Endodermal cell (in vitro differentiated cells): ENCODE results near the gene OR52A1. TPM values are rescaled to one million over a fixed set of nuclear protein-coding genes. Genes with fewer than 3 reads are reported as not detected.

Experiments
- DNase-seq: peaks from one replicate; pipeline ENCODE4 v3.0.0-alpha.2; 2017
- H3K27ac ChIP-seq: 2 replicates; pipeline ENCODE4 v1.5.1; 2013; ENCODE audit warnings: mild to moderate bottlenecking, low read depth, low read length, moderate library complexity
- H3K27me3 ChIP-seq: 2 replicates; pipeline ENCODE4 v1.6.1; 2013; ENCODE audit warnings: mild to moderate bottlenecking, low read length, moderate library complexity; ENCODE audit not compliant: insufficient read depth, control insufficient read depth, poor library complexity, severe bottlenecking
- H3K36me3 ChIP-seq: 2 replicates; pipeline ENCODE4 v1.7.0; 2013; ENCODE audit warnings: mild to moderate bottlenecking, low read length, moderate library complexity; ENCODE audit not compliant: control insufficient read depth, insufficient read depth
- H3K4me1 ChIP-seq: one replicate; pipeline ENCODE4 v1.7.0; 2013; ENCODE audit warnings: low read length; ENCODE audit not compliant: control insufficient read depth, insufficient read depth
- H3K4me3 ChIP-seq: 2 replicates; pipeline ENCODE4 v1.5.1; 2013; ENCODE audit warnings: mild to moderate bottlenecking, low read length, moderate library complexity
- H3K9ac ChIP-seq: 2 replicates; pipeline ENCODE4 v1.6.1; 2013; ENCODE audit warnings: mild to moderate bottlenecking, low read length, moderate library complexity; ENCODE audit not compliant: poor library complexity, severe bottlenecking; ENCODE audit errors: extremely low read depth
- H3K9me3 ChIP-seq: 2 replicates; pipeline ENCODE4 v1.6.1; 2013; ENCODE audit warnings: mild to moderate bottlenecking, low read length, moderate library complexity; ENCODE audit not compliant: control insufficient read depth
- H3K27ac Mint-ChIP-seq: 2 replicates; pipeline ENCODE4 v1.8.0; 2020; ENCODE audit warnings: mixed read lengths
- H3K27me3 Mint-ChIP-seq: 2 replicates; pipeline ENCODE4 v1.8.0; 2021; ENCODE audit warnings: mild to moderate bottlenecking, mixed read lengths; ENCODE audit not compliant: insufficient read depth
- H3K36me3 Mint-ChIP-seq: 2 replicates; pipeline ENCODE4 v1.8.0; 2020; ENCODE audit warnings: low read depth, mixed read lengths
- H3K4me1 Mint-ChIP-seq: 2 replicates; pipeline ENCODE4 v1.8.0; 2020; ENCODE audit warnings: mixed read lengths
- H3K4me3 Mint-ChIP-seq: 2 replicates; pipeline ENCODE4 v1.8.0; 2020; ENCODE audit warnings: mild to moderate bottlenecking, moderate library complexity, mixed read lengths
- H3K9me3 Mint-ChIP-seq: 2 replicates; pipeline ENCODE4 v1.8.0; 2020; ENCODE audit warnings: mild to moderate bottlenecking, mixed read lengths
- WGBS, 2 experiments: methylation state at CpG; one replicate each; pipeline versions ENCODE4 v1.1.5 to v1.1.7; 2013; ENCODE audit warnings: missing lambda C conversion rate in 2 of 2, mixed read lengths in 1 of 2; ENCODE audit not compliant: insufficient coverage in 1 of 2, insufficient read length in 1 of 2; 5-methylcytosine and 5-hydroxymethylcytosine counted together
- total RNA-seq, 2 donors: library from RNA; stranded (reverse); fragmentation: NEBNext Ultra II Directional in 1 of 2; extraction: Animal tissue kit (Norgen Biotek cat#: 25700) in 1 of 2; gene quantifications; 2 replicates in 1 of 2; 3 replicates in 1 of 2; pipeline ENCODE4 v1.2.1, GENCODE V29; 2021
- TF ChIP-seq, protein P1 (sequence below): fragments of 200-600 bp; sonication (generic); conservative IDR thresholded peaks from 2 replicates; pipeline ENCODE4 v1.5.0; 2021; ENCODE audit warnings: antibody characterized with exemption, mild to moderate bottlenecking

OR52A1 gene
- total RNA-seq, 2 donors from 2014 or later: 2.5 to 14.3 TPM

DNA sequence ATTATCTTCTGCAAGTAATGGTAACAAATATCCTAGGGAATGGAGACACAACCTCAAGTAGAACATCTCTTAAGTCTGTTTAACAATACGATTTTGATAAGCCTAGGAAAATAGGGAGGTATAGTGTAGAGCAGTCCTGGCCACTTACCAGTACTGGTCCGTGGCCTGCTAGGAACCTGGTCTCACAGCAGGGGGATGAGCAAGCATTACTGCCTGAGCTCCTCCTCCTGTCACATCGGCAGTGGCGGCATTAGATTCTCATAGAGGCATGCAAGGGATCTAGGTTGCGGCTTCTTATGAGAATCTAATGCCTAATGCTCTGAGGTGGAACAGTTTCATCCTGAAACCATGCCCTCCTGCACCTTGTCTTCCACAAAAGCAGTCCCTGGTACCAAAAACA, 41.5 kb upstream of the OR52A1 start:
- peaks cover 4% of the 10 kb centered on the region for H3K36me3 Mint-ChIP-seq
- DNase-seq: peak; percentile 74
- 58 to 76% methylated on average over 3 to 5 of the region's 5 CpGs for WGBS, 2 experiments

DNA sequence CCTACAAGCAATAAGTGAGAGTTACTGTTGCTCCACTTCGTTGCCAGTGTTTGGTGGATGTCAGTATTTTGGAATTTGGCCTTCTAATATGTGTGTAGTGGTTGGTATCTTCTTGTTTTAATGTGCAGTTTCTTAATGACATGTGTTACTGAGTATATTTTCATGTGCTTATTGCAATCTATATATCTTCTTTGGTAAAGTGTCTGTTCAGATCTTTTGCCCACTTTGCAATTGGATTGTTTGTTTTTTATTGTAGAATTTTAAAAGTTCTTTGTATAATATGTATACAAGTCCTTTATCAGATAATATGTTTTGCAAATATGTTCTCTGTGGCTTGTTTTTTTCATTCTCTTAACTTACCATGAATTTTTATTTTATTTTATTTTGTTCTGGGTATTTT, 38.2 kb upstream of the OR52A1 start:
- Mint-ChIP-seq H3K9me3 (peaks cover 40% of the 10 kb centered on the region), H3K27me3 (no peaks in the 10 kb centered on the region), H3K36me3 (peaks cover 5% of the 10 kb centered on the region), H3K4me3 (no peak overlapping the region), H3K27ac (no peak overlapping the region), H3K4me1 (peaks cover 18% of the 10 kb centered on the region)
- TF ChIP-seq, protein P1, sequence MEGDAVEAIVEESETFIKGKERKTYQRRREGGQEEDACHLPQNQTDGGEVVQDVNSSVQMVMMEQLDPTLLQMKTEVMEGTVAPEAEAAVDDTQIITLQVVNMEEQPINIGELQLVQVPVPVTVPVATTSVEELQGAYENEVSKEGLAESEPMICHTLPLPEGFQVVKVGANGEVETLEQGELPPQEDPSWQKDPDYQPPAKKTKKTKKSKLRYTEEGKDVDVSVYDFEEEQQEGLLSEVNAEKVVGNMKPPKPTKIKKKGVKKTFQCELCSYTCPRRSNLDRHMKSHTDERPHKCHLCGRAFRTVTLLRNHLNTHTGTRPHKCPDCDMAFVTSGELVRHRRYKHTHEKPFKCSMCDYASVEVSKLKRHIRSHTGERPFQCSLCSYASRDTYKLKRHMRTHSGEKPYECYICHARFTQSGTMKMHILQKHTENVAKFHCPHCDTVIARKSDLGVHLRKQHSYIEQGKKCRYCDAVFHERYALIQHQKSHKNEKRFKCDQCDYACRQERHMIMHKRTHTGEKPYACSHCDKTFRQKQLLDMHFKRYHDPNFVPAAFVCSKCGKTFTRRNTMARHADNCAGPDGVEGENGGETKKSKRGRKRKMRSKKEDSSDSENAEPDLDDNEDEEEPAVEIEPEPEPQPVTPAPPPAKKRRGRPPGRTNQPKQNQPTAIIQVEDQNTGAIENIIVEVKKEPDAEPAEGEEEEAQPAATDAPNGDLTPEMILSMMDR: no peak
- H3K9me3 ChIP-seq: peaks cover 38% of the 10 kb centered on the region
- no peak overlapping the region for H3K4me3 ChIP-seq
- DNase-seq: no peak
- no peaks in the 10 kb centered on the region for H3K36me3 ChIP-seq
- no peak overlapping the region for H3K9ac ChIP-seq
- H3K27me3 ChIP-seq: no peaks in the 10 kb centered on the region
- WGBS, 2 experiments: 47% methylated on average over 1 of the region's 1 CpG; no CpG with 5 or more reads in 1 of the 2 experiments
- no peak overlapping the region for H3K27ac ChIP-seq
- H3K4me1 ChIP-seq: no peaks in the 10 kb centered on the region

More for the DNA sequence above, 41.5 kb upstream of the OR52A1 start:
- H3K4me3 ChIP-seq: no peak overlapping the region
- no peaks in the 10 kb centered on the region for H3K4me1 ChIP-seq
- Mint-ChIP-seq H3K27me3 (no peaks in the 10 kb centered on the region), H3K4me1 (peaks cover 18% of the 10 kb centered on the region), H3K27ac (no peak overlapping the region), H3K9me3 (peaks cover 20% of the 10 kb centered on the region), H3K4me3 (no peak overlapping the region)
- no peaks in the 10 kb centered on the region for H3K27me3 ChIP-seq
- H3K27ac ChIP-seq: no peak overlapping the region
- peaks cover 13% of the 10 kb centered on the region for H3K9me3 ChIP-seq
- TF ChIP-seq, protein P1: no peak
- no peak overlapping the region for H3K9ac ChIP-seq
- no peaks in the 10 kb centered on the region for H3K36me3 ChIP-seq

DNA sequence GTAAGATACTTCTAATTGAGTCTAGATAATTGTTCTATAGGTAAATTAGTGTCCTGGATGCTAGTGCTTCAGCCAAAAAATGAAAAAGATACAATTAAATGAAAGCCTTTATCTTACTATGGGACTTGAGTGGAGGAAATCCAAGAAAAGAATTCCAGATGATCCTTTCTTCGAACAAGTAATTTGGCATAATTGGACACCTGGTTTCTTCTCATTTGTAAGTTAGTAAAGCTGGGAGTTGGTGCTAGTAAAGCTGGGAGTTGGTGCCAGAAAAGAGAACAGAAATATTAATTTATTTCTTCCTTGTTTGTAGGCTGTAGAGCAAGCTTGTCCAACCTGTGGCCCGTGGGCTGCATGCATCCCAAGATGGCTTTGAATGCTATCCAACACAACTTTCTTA, 33.6 kb upstream of the OR52A1 start:
- no peaks in the 10 kb centered on the region for H3K27me3 ChIP-seq
- H3K27ac ChIP-seq: no peak overlapping the region
- no peak overlapping the region for H3K4me3 ChIP-seq
- no peak overlapping the region for H3K27ac Mint-ChIP-seq
- WGBS, 2 experiments: 90 to 100% methylated on average over 1 to 2 of the region's 2 CpGs
- peaks cover 33% of the 10 kb centered on the region for H3K9me3 Mint-ChIP-seq
- DNase-seq: no peak
- no peak overlapping the region for H3K9ac ChIP-seq
- no peak overlapping the region for H3K4me3 Mint-ChIP-seq
- TF ChIP-seq, protein P1: no peak
- H3K4me1 ChIP-seq: no peaks in the 10 kb centered on the region
- no peaks in the 10 kb centered on the region for H3K27me3 Mint-ChIP-seq
- peaks cover under 1% of the 10 kb centered on the region for H3K4me1 Mint-ChIP-seq
- no peaks in the 10 kb centered on the region for H3K36me3 ChIP-seq
- peaks cover 38% of the 10 kb centered on the region for H3K9me3 ChIP-seq
- peaks cover 5% of the 10 kb centered on the region for H3K36me3 Mint-ChIP-seq
